ENCODE measurements around the gene ALDH7A1. TPM values are rescaled to one million over a fixed set of nuclear protein-coding genes. Genes with fewer than 3 reads are reported as not detected.
"Not testable (repeated sequence)": the region's sequence is repeated elsewhere in the genome, so short reads cannot be mapped to it uniquely, and the experiment has no call there.

ALDH7A1 gene
- total RNA-seq, 1 experiment from 2014 or later = 31.5 TPM

- no peak for DNase-seq (ENCODE audit: low spot score)
Measured at GRCh38 chr5:126595486-126596083, 566 bp upstream of the ALDH7A1 start.

- no peak for DNase-seq (ENCODE audit: low spot score)
Measured at GRCh38 chr5:126591549-126591948, 3.5 kb downstream of the ALDH7A1 start.

GRCh38 chr5:126589536-126590297 lies 5.3 kb downstream of the ALDH7A1 start:
- DNase-seq (ENCODE audit: low spot score) = no peak

- DNase-seq (ENCODE audit: low spot score) = no peak
Measured at GRCh38 chr5:126587551-126588390, 7.2 kb downstream of the ALDH7A1 start.

GRCh38 chr5:126583761-126584160 lies 11.3 kb downstream of the ALDH7A1 start:
- DNase-seq (ENCODE audit: low spot score) = no peak

- DNase-seq (ENCODE audit: low spot score) = no peak
Measured at GRCh38 chr5:126579716-126580115, 15.3 kb downstream of the ALDH7A1 start.

GRCh38 chr5:126577415-126577814 lies 17.6 kb downstream of the ALDH7A1 start:
- no peak for DNase-seq (ENCODE audit: low spot score)

- no peak for DNase-seq (ENCODE audit: low spot score)
Measured at GRCh38 chr5:126576974-126577373, 18.0 kb downstream of the ALDH7A1 start.

GRCh38 chr5:126575644-126576043 lies 19.4 kb downstream of the ALDH7A1 start:
- DNase-seq (ENCODE audit: low spot score) = no peak

GRCh38 chr5:126568206-126568755 lies 26.7 kb downstream of the ALDH7A1 start:
- no peak for DNase-seq (ENCODE audit: low spot score)

GRCh38 chr5:126562823-126563222 lies 32.2 kb downstream of the ALDH7A1 start:
- DNase-seq (ENCODE audit: low spot score) = no peak

- DNase-seq (ENCODE audit: low spot score) = no peak
Measured at GRCh38 chr5:126561908-126562307, 33.1 kb downstream of the ALDH7A1 start.

- not testable (repeated sequence) for DNase-seq (ENCODE audit: low spot score)
Measured at GRCh38 chr5:126555101-126555500, 39.9 kb downstream of the ALDH7A1 start.

- no peak for DNase-seq (ENCODE audit: low spot score)
Measured at GRCh38 chr5:126552614-126553013, 42.4 kb downstream of the ALDH7A1 start.

GRCh38 chr5:126544087-126544740 lies 50.8 kb downstream of the ALDH7A1 start:
- DNase-seq (ENCODE audit: low spot score) = peak; percentile 35

GRCh38 chr5:126543660-126544059 lies 51.4 kb downstream of the ALDH7A1 start:
- DNase-seq (ENCODE audit: low spot score) = no peak

GRCh38 chr5:126543009-126543408 lies 52.0 kb downstream of the ALDH7A1 start:
- DNase-seq (ENCODE audit: low spot score) = no peak

GRCh38 chr5:126542441-126542840 lies 52.6 kb downstream of the ALDH7A1 start:
- DNase-seq (ENCODE audit: low spot score) = no peak

- DNase-seq (ENCODE audit: low spot score) = no peak
Measured at GRCh38 chr5:126540631-126541030, 54.4 kb downstream of the ALDH7A1 start.

GRCh38 chr5:126538579-126538978 lies 56.4 kb downstream of the ALDH7A1 start:
- no peak for DNase-seq (ENCODE audit: low spot score)

GRCh38 chr5:126536874-126537273 lies 58.1 kb downstream of the ALDH7A1 start:
- no peak for DNase-seq (ENCODE audit: low spot score)
